GM18861 (cell line): ENCODE measurements around the gene ZNF521.

Experiments used
- ATAC-seq: cut with Tn5 transposase; IDR thresholded peaks from one replicate; pipeline ENCODE4 v1.9.1; 2021; ENCODE audit not compliant: unreplicated experiment

ZNF521 gene

GRCh38 chr18:25230658-25231326 lies 121.2 kb downstream of the ZNF521 start:
- ATAC-seq, result no peak

GRCh38 chr18:25229920-25230319 lies 122.0 kb downstream of the ZNF521 start:
- no peak for ATAC-seq

GRCh38 chr18:25229081-25229480 lies 122.9 kb downstream of the ZNF521 start:
- no peak for ATAC-seq

GRCh38 chr18:25228410-25228809 lies 123.6 kb downstream of the ZNF521 start:
- ATAC-seq, result no peak

- ATAC-seq, result no peak
These were observed 126.8 kb downstream of the ZNF521 start for GRCh38 chr18:25225151-25225550.

- ATAC-seq, result no peak
These were observed 127.8 kb downstream of the ZNF521 start for GRCh38 chr18:25223899-25224886.

- ATAC-seq, result no peak
These were observed 128.8 kb downstream of the ZNF521 start for GRCh38 chr18:25223211-25223610.

- no peak for ATAC-seq
These were observed 129.3 kb downstream of the ZNF521 start for GRCh38 chr18:25222648-25223047.

- no peak for ATAC-seq
These were observed 141.3 kb downstream of the ZNF521 start for GRCh38 chr18:25210622-25211021.

GRCh38 chr18:25192065-25192464 lies 159.9 kb downstream of the ZNF521 start:
- no peak for ATAC-seq

- no peak for ATAC-seq
These were observed 161.5 kb downstream of the ZNF521 start for GRCh38 chr18:25190472-25190871.

- no peak for ATAC-seq
These were observed 162.4 kb downstream of the ZNF521 start for GRCh38 chr18:25189391-25190185.

- ATAC-seq, result no peak
These were observed 164.3 kb downstream of the ZNF521 start for GRCh38 chr18:25187521-25188192.

GRCh38 chr18:25186871-25187270 lies 165.1 kb downstream of the ZNF521 start:
- no peak for ATAC-seq

- ATAC-seq, result no peak
These were observed 170.0 kb downstream of the ZNF521 start for GRCh38 chr18:25181993-25182392.

GRCh38 chr18:25181581-25181980 lies 170.4 kb downstream of the ZNF521 start:
- no peak for ATAC-seq

- ATAC-seq, result no peak
These were observed 170.9 kb downstream of the ZNF521 start for GRCh38 chr18:25180973-25181548.

- no peak for ATAC-seq
These were observed 174.3 kb downstream of the ZNF521 start for GRCh38 chr18:25177631-25178030.

- no peak for ATAC-seq
These were observed 175.4 kb downstream of the ZNF521 start for GRCh38 chr18:25176518-25177042.
